Loucy (cell line): ENCODE measurements around the gene LRBA.

Experiments used
- H2AFZ ChIP-seq: fragments of 200-600 bp; sonication (generic); 2 replicates; pipeline ENCODE4 v1.6.0; 2016; ENCODE audit warnings: antibody characterized with exemption, mild to moderate bottlenecking, low read length, moderate library complexity
- H3F3A ChIP-seq: fragments of 200-600 bp; 2 replicates; pipeline ENCODE4 v1.6.0; 2016; ENCODE audit warnings: antibody characterized with exemption, low read depth, mild to moderate bottlenecking
- H3K27me3 ChIP-seq: fragments of 200-600 bp; sonication (generic); 2 replicates; pipeline ENCODE4 v1.6.1; 2014; ENCODE audit warnings: low read length, mild to moderate bottlenecking; ENCODE audit not compliant: insufficient read depth, poor library complexity, severe bottlenecking
- H3K36me3 ChIP-seq: fragments of 200-600 bp; sonication (generic); 2 replicates; pipeline ENCODE4 v1.6.1; 2016; ENCODE audit warnings: low read length; ENCODE audit not compliant: insufficient read depth
- H3K4me1 ChIP-seq: fragments of 200-600 bp; sonication (generic); 2 replicates; pipeline ENCODE4 v1.5.1; 2014; ENCODE audit warnings: low read length, mild to moderate bottlenecking; ENCODE audit not compliant: insufficient read depth, poor library complexity, severe bottlenecking
- H3K4me2 ChIP-seq: fragments of 200-600 bp; sonication (generic); 2 replicates; pipeline ENCODE4 v1.6.0; 2014; ENCODE audit warnings: antibody characterized with exemption, low read length, low read depth, mild to moderate bottlenecking; ENCODE audit not compliant: poor library complexity, severe bottlenecking
- H3K4me3 ChIP-seq: fragments of 200-600 bp; sonication (generic); 2 replicates; pipeline ENCODE4 v1.5.1; 2014; ENCODE audit warnings: low read length, mild to moderate bottlenecking, mixed read lengths; ENCODE audit not compliant: poor library complexity, severe bottlenecking
- H3K79me2 ChIP-seq: fragments of 200-600 bp; sonication (generic); 2 replicates; pipeline ENCODE4 v1.6.1; 2014; ENCODE audit warnings: low read length; ENCODE audit not compliant: insufficient read depth
- H3K9ac ChIP-seq: fragments of 200-600 bp; sonication (generic); 2 replicates; pipeline ENCODE4 v1.6.0; 2014; ENCODE audit warnings: mild to moderate bottlenecking, low read depth, low read length, moderate library complexity; ENCODE audit not compliant: poor library complexity, severe bottlenecking
- H3K9me2 ChIP-seq: fragments of 200-600 bp; sonication (generic); replicated peaks from 2 replicates; pipeline ENCODE4 v1.6.1; 2016; ENCODE audit warnings: low read depth, low read length, mixed read lengths
- H3K9me3 ChIP-seq: fragments of 200-600 bp; sonication (generic); 2 replicates; pipeline ENCODE4 v1.6.1; 2014; ENCODE audit warnings: mild to moderate bottlenecking, antibody characterized with exemption, low read length, low read depth; ENCODE audit not compliant: insufficient read depth
- H4K20me1 ChIP-seq: fragments of 200-600 bp; sonication (generic); 2 replicates; pipeline ENCODE4 v1.6.0; 2014; ENCODE audit warnings: antibody characterized with exemption, low read length, mild to moderate bottlenecking; ENCODE audit not compliant: insufficient read depth, poor library complexity, severe bottlenecking
- EZH2phosphoT487 ChIP-seq: fragments of 200-600 bp; IDR thresholded peaks from 2 replicates; pipeline ENCODE4 v1.6.1; 2018; ENCODE audit warnings: antibody characterized with exemption, mild to moderate bottlenecking, moderate library complexity, borderline replicate concordance
- TF ChIP-seq, protein P1 (sequence below): fragments of 200-600 bp; sonication (generic); conservative IDR thresholded peaks from 2 replicates; pipeline ENCODE4 v1.5.1; 2014; ENCODE audit warnings: mild to moderate bottlenecking, antibody characterized with exemption, low read length

LRBA gene

DNA sequence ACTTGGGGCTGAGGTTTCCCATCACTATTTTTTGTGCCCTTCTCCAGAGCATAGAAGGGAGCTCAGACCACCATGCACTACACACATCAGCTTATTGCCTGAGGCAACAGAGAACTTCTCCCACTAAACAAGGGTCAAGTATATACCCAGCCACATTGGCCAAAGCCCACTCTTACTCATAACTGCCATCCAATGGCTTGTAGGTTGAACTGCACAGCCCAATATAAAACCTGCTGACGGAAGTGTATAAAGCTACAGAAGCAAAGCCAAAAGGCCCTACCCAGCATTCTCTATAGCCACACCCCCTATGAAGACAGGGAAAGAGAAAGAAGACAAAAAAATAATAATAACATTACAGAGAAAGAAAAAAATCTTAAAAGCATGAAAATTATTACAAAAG lies 139.7 kb downstream of the LRBA start:
- H3F3A ChIP-seq: no peaks in the 10 kb centered on the region
- H3K36me3 ChIP-seq: peaks cover 25% of the 10 kb centered on the region
- no peak overlapping the region for H3K4me2 ChIP-seq
- H3K4me3 ChIP-seq: no peak overlapping the region
- H3K27me3 ChIP-seq: no peaks in the 10 kb centered on the region
- TF ChIP-seq, protein P1, sequence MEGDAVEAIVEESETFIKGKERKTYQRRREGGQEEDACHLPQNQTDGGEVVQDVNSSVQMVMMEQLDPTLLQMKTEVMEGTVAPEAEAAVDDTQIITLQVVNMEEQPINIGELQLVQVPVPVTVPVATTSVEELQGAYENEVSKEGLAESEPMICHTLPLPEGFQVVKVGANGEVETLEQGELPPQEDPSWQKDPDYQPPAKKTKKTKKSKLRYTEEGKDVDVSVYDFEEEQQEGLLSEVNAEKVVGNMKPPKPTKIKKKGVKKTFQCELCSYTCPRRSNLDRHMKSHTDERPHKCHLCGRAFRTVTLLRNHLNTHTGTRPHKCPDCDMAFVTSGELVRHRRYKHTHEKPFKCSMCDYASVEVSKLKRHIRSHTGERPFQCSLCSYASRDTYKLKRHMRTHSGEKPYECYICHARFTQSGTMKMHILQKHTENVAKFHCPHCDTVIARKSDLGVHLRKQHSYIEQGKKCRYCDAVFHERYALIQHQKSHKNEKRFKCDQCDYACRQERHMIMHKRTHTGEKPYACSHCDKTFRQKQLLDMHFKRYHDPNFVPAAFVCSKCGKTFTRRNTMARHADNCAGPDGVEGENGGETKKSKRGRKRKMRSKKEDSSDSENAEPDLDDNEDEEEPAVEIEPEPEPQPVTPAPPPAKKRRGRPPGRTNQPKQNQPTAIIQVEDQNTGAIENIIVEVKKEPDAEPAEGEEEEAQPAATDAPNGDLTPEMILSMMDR: peak; percentile 25; the same call in 1 of the 2 replicates
- no peak for TF ChIP-seq EZH2phosphoT487
- H2AFZ ChIP-seq: no peak overlapping the region
- H3K9me3 ChIP-seq: peaks cover 9% of the 10 kb centered on the region; the same call in 1 of the 2 replicates
- no peaks in the 10 kb centered on the region for H4K20me1 ChIP-seq
- H3K4me1 ChIP-seq: no peaks in the 10 kb centered on the region
- H3K79me2 ChIP-seq: no peaks in the 10 kb centered on the region
- H3K9ac ChIP-seq: no peak overlapping the region
- H3K9me2 ChIP-seq: no peaks in the 10 kb centered on the region

DNA sequence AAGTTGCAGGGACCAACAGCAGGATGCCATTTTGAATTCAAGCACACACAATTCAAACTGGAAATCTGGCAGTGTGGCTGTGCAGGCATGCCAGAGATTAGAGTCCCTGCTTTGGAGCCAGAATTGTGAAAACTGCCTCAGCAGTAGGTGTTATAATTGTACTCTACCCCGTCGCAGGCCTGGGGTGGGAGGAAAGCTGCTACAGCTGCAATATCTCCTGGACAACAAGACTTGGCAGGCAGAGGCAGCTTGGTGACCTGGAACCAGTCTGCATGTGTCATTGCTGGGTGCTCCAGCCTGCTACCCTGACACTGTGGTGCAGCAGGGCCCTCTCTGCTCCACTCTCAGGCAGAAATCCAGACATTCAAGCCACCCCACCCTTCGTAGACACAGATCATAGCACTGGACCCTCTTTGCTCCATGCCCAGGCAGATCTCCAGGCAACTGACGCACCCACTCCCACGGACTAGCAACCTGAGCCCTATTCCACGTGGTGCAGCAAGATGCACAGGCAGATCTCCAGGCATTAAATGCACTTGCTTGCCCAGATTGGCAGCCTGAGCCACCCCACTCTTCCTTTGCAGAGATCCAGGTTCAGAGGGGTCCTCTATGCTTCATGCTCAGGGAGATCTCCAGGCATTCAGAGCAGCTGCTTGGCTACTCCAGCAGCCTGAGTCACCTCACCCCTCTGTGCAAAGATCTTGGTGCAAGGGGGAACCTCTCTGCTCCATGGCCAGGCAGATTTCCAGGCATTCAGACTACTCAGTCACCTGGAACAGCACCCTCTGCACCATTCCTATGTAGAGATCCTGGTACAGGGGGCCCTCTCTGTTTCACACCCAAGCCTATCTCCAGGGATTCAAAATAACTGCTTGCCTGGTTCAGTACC lies 140.5 kb downstream of the LRBA start:
- Histone ChIP-seq H3F3A (no peaks in the 10 kb centered on the region), H4K20me1 (no peaks in the 10 kb centered on the region), H3K9me2 (no peaks in the 10 kb centered on the region), H3K27me3 (no peaks in the 10 kb centered on the region), H3K4me3 (no peak overlapping the region), H2AFZ (no peak overlapping the region), H3K4me2 (no peak overlapping the region), H3K4me1 (no peaks in the 10 kb centered on the region), H3K79me2 (no peaks in the 10 kb centered on the region), H3K9me3 (peaks cover 9% of the 10 kb centered on the region; the same call in 1 of the 2 replicates), H3K9ac (no peak overlapping the region), H3K36me3 (peaks cover 25% of the 10 kb centered on the region)
- TF ChIP-seq, protein P1: no peak
- no peak for TF ChIP-seq EZH2phosphoT487

GRCh38 chr4:150867148-150867547 lies 147.9 kb downstream of the LRBA start:
- Histone ChIP-seq H3K36me3 (peaks cover 13% of the 10 kb centered on the region; the same call in 1 of the 2 replicates), H3K9ac (no peak overlapping the region), H2AFZ (no peak overlapping the region), H4K20me1 (no peaks in the 10 kb centered on the region), H3K27me3 (no peaks in the 10 kb centered on the region), H3K9me3 (no peaks in the 10 kb centered on the region), H3K9me2 (no peaks in the 10 kb centered on the region), H3K4me2 (no peak overlapping the region), H3F3A (0 out of 2 replicates have a peak, but pooled peaks cover 2% of the 10 kb centered on the region), H3K79me2 (no peaks in the 10 kb centered on the region), H3K4me3 (no peak overlapping the region), H3K4me1 (no peaks in the 10 kb centered on the region)
- TF ChIP-seq, protein P1: peak; percentile 68
- no peak for TF ChIP-seq EZH2phosphoT487
